ENCODE results near the gene LSM3.
A peak's percentile ranks its signal among the peaks of the same experiment; 100 is the strongest.

DNA sequence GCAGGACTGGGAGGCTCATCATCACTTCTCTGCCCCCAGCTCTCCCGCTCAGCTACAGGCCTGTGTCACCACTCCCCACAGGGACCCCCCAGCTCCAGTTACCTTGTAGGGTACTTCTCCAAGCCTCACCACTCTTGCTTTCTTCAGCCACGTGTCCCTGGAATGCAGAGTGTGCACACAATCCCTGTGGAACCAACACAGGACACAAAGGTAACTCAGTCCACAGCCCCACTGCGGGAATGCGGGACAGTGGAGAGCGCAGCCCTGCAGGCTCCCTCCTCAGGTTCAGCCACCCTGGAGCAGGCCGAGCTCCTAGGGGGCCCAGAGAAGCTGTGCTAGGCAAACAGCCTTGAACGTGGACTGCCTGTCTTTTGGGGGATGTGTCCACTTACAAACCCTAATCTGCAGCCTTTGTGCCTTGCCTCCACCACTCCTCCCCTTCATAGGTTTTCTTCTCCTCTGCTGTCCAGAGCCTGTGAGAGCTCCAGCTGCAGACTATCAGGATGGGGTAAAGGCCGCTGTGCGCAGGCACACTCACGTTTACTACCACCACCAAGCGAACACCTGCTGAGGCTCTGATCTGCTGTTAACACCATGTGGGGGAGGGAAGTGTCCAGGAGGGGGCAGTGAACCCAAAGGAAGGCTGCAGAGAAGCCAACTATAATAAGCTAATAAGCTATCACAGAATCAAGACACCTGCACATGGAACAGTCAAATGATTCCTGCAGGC, 26.2 kb upstream of the LSM3 start:
- TF ChIP-seq SRF (IDR thresholded peaks at IDR 0.05; ENCODE audit: low read depth) (no peak), ZNF274 (IDR thresholded peaks at IDR 0.05; ENCODE audit: low read depth, low read length) (no peak), TCF7L2 (IDR thresholded peaks at IDR 0.05; ENCODE audit: borderline replicate concordance, extremely low read depth, insufficient read depth, insufficient read length) (no peak), POLR2A (IDR thresholded peaks at IDR 0.05; ENCODE audit: borderline replicate concordance, extremely low read depth, insufficient read depth, insufficient read length) (no peak), CEBPB (IDR thresholded peaks at IDR 0.05; ENCODE audit: low read depth) (no peak), EZH2 (IDR thresholded peaks at IDR 0.05) (no peak)
- TF ChIP-seq, protein P1, sequence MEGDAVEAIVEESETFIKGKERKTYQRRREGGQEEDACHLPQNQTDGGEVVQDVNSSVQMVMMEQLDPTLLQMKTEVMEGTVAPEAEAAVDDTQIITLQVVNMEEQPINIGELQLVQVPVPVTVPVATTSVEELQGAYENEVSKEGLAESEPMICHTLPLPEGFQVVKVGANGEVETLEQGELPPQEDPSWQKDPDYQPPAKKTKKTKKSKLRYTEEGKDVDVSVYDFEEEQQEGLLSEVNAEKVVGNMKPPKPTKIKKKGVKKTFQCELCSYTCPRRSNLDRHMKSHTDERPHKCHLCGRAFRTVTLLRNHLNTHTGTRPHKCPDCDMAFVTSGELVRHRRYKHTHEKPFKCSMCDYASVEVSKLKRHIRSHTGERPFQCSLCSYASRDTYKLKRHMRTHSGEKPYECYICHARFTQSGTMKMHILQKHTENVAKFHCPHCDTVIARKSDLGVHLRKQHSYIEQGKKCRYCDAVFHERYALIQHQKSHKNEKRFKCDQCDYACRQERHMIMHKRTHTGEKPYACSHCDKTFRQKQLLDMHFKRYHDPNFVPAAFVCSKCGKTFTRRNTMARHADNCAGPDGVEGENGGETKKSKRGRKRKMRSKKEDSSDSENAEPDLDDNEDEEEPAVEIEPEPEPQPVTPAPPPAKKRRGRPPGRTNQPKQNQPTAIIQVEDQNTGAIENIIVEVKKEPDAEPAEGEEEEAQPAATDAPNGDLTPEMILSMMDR (IDR thresholded peaks at IDR 0.05 in 2 of 3, conservative IDR thresholded peaks at IDR 0.05 in 1 of 3; ENCODE audit: borderline replicate concordance in 1 of 3, insufficient read depth in 1 of 3, low read depth in 2 of 3, low read length in 2 of 3), result peak in 2 of 3 experiments; percentile 55 to 62; a peak in 4 of 6 replicates

All from HCT116 (cell line).